ENCODE measurements around the gene LDB3. TPM values are rescaled to one million over a fixed set of nuclear protein-coding genes. Genes with fewer than 3 reads are reported as not detected.

The LDB3 gene
- polyA plus RNA-seq, 6 donors from 2014 or later = 0.24 TPM; not detected in 5

DNA sequence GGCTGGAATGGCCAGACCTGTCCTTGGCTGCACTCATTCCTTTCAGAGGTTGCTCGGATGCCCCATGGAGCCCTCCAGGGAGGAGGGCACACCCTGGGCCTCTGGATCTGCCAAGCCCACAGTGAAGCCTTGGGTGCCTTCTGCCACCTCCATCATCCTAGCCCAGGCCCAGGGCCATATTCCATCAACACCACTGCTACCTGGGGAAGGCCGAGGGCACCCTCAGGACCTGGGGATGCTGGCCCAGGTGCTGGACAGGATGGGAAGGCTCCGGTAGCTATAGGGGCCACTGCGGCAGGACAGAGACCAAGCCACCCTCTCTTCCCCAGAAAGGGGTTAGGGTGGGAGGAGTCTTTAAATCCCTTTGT, 13.2 kb upstream of the LDB3 start:
- Mint-ChIP-seq H3K4me3 (no peak overlapping the region), H3K9me3 (no peaks in the 10 kb centered on the region), H3K36me3 (no peaks in the 10 kb centered on the region), H3K4me1 (no peaks in the 10 kb centered on the region), H3K27ac (no peak overlapping the region), H3K27me3 (peaks cover 11 to 33% (median 20%) of the 10 kb centered on the region in 3 donors)
- ATAC-seq (ENCODE audit: low read depth in 2 of 2) (no peak), DNase-seq (no peak)

DNA sequence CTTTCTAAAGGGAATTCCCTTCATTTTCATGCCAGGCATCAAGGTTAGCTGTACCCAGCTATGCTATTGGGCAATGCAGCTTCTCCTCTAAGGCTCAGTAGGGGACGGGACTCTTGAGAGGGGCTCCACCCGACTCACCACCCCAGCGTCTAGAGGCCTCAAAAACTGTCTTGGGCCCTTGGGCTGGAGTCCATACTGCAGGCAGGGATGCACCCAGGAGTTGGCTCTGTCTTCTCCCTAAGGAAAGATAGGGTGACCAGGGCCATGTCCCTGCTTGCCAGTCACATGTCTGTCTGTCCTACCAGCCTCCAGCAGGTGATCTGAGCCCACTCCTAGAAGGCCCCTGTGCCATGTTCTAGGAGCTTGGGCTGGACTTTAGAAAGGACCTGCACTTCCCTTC, 12.7 kb upstream of the LDB3 start:
- H3K36me3 Mint-ChIP-seq = no peaks in the 10 kb centered on the region
- H3K9me3 Mint-ChIP-seq = no peaks in the 10 kb centered on the region

DNA sequence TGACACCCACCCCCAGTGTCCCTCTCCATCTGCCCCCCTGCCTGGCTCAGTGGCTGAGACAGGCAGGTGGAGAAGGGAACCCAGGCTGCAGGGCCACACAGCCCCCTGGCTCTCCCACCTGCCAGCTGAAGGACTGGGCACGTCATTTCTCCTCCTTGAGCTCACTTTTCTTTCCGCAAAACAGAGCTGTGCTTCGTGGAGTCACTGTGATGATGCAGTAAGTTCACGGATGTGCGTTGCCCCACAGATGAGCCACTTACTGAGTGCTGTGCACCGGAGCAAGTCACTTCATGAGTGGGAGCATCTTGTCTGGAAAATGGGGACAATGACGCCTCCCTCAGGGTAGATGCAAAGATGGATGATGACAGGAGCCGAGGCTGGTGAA, 11.3 kb upstream of the LDB3 start:
- peaks cover 6 to 20% (median 18%) of the 10 kb centered on the region in 3 donors for H3K27me3 Mint-ChIP-seq
- H3K4me1 Mint-ChIP-seq = no peaks in the 10 kb centered on the region
- ATAC-seq (ENCODE audit: low read depth in 2 of 2) (no peak), DNase-seq (no peak)
- H3K9me3 Mint-ChIP-seq = no peaks in the 10 kb centered on the region
- no peak overlapping the region for H3K4me3 Mint-ChIP-seq
- no peak overlapping the region for H3K27ac Mint-ChIP-seq
- H3K36me3 Mint-ChIP-seq = no peaks in the 10 kb centered on the region

More for the DNA sequence above, 12.7 kb upstream of the LDB3 start:
- DNase-seq (no peak), ATAC-seq (ENCODE audit: low read depth in 2 of 2) (no peak)
- Mint-ChIP-seq H3K27me3 (peaks cover 7 to 30% (median 20%) of the 10 kb centered on the region in 3 donors), H3K4me3 (no peak overlapping the region), H3K27ac (no peak overlapping the region), H3K4me1 (no peaks in the 10 kb centered on the region)

DNA sequence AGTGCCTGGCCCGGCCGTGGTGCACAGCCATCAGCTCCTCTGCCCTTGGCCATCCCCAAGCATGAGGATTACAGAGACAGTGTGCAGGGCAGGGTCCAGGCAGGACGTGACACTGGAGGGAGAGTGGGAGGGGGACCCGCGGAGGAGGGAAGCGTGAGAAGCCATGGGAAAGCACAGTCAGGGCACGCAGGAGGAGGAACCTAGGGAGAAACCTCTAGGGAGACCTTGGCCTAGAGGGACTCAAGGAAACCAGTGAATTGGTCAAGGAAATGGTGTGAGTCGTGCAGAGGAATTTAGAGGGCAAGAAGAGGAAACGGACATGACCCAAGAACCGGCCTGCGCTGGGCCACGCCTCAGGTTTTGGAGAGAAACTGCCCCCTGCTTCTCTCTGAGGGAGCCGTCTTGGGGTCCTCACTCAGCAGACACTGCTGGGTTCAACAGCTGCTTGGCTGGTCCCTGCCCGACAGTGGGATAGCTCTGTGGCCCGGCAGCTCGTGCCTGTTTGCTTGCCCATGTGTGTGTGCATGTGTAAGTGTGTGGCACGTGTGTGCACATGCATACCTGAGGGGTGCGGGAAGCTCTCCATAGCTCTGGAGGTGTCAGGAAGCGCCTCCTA, 10.8 kb upstream of the LDB3 start:
- H3K9me3 Mint-ChIP-seq = no peaks in the 10 kb centered on the region
- no peaks in the 10 kb centered on the region for H3K4me1 Mint-ChIP-seq
- no peak overlapping the region for H3K4me3 Mint-ChIP-seq
- H3K27ac Mint-ChIP-seq = peak overlapping the region in 1 of 6 donors; percentile 55
- ATAC-seq (ENCODE audit: low read depth in 2 of 2) = no peak
- peaks cover 6 to 20% (median 18%) of the 10 kb centered on the region in 3 donors for H3K27me3 Mint-ChIP-seq
- no peak for DNase-seq
- no peaks in the 10 kb centered on the region for H3K36me3 Mint-ChIP-seq

DNA sequence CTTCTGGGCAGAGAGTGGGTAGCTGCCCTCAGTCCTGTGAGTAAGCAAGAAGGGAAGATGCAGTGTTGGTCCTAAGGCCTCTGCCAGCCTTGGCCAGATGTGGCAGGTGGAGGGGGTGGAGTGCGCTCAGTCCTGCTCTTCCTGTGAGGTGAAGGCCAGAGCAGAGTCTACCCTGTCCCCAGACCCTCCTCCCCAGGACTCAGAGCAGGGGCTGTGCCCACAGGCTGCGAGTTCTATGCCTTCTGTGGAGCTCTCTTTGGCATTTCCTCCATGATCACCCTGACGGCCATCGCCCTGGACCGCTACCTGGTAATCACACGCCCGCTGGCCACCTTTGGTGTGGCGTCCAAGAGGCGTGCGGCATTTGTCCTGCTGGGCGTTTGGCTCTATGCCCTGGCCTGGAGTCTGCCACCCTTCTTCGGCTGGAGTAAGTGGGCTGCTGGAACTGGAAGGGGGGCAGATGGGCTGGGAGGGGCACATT, 10.0 kb upstream of the LDB3 start:
- ATAC-seq (ENCODE audit: low read depth in 2 of 2) = no peak
- peaks cover 6 to 20% (median 18%) of the 10 kb centered on the region in 3 donors for H3K27me3 Mint-ChIP-seq
- no peaks in the 10 kb centered on the region for H3K9me3 Mint-ChIP-seq
- no peak for DNase-seq
- H3K27ac Mint-ChIP-seq = no peak overlapping the region
- H3K36me3 Mint-ChIP-seq = no peaks in the 10 kb centered on the region
- H3K4me3 Mint-ChIP-seq = no peak overlapping the region
- no peaks in the 10 kb centered on the region for H3K4me1 Mint-ChIP-seq

DNA sequence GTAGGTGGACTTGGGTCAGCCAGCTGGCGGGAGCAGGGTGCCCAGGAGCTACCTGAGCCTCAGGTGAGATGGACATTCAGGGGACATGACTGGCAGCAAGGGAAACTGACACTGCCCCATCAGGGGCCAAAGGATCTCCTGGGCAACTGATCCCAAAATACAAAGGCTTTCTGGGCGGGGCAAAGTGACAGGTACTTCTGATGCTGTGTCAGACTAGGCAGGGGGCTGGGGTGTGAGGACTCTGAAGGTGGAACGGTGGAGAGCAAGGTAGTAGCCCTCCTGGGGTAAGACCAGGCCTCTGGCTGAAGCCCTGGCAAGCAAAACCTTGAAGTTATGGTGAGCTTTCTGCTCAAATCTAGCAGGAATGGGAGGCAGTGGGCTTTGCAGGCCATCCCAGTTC, 9.6 kb upstream of the LDB3 start:
- no peak for DNase-seq
- H3K4me1 Mint-ChIP-seq = no peaks in the 10 kb centered on the region
- no peak for ATAC-seq (ENCODE audit: low read depth in 2 of 2)
- peaks cover 6 to 20% (median 18%) of the 10 kb centered on the region in 3 donors for H3K27me3 Mint-ChIP-seq
- no peaks in the 10 kb centered on the region for H3K36me3 Mint-ChIP-seq
- H3K4me3 Mint-ChIP-seq = no peak overlapping the region
- H3K9me3 Mint-ChIP-seq = no peaks in the 10 kb centered on the region
- H3K27ac Mint-ChIP-seq = no peak overlapping the region

DNA sequence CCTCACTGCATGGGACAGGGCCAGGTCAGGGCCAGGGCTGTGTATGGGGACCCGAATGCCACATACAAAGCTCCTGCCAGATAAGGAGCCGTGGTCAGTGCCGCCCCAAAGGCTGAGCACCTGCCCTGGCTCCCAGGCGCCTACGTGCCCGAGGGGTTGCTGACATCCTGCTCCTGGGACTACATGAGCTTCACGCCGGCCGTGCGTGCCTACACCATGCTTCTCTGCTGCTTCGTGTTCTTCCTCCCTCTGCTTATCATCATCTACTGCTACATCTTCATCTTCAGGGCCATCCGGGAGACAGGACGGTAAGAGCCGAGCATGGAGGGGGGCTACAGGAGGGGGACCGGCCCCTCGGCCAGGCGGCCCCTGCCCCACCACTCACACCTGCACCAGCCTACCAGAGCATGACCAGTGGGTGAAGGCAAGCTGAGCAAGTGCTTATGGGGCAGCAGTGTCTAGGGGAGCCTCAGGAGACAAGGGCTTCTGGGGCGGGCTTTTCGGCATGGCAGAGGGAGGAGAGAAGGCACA, 9.1 kb upstream of the LDB3 start:
- Mint-ChIP-seq H3K4me1 (no peaks in the 10 kb centered on the region), H3K9me3 (no peaks in the 10 kb centered on the region), H3K27ac (no peak overlapping the region), H3K4me3 (no peak overlapping the region), H3K27me3 (peaks cover 6 to 24% (median 18%) of the 10 kb centered on the region in 3 donors), H3K36me3 (no peaks in the 10 kb centered on the region)
- ATAC-seq (ENCODE audit: low read depth in 2 of 2) = no peak
- DNase-seq = no peak

DNA sequence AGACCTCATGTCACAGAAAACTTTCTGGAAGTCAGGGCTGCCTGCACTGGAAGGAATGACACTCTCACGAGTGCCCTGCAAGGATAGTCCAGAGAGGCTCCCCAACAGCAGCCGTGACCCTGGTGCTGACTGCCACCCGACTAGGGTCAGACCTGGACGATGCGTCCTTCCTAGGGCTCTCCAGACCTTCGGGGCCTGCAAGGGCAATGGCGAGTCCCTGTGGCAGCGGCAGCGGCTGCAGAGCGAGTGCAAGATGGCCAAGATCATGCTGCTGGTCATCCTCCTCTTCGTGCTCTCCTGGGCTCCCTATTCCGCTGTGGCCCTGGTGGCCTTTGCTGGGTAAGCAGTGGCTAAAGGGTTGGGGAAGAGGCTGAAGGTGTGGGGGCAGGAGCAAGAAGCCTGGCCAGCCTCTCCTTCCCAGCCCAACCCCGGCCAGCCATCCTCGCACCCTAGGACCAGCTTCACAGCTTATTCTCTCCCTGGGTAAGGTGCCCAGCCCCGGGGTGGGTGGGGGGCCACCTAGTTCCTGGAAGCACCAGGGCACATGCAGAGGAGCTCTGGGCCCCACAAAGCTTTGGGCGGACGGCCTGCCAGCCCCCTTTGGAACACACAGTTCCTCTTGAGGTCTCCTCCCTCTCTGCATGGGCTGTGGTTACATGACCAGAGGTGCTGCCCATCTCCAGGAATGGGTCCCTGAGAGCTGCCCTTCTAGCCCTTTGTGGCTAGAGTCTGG, 8.4 kb upstream of the LDB3 start:
- H3K27me3 Mint-ChIP-seq = peaks cover 6 to 24% (median 18%) of the 10 kb centered on the region in 3 donors
- no peak overlapping the region for H3K27ac Mint-ChIP-seq
- no peaks in the 10 kb centered on the region for H3K4me1 Mint-ChIP-seq
- ATAC-seq (ENCODE audit: low read depth in 2 of 2) (no peak), DNase-seq (no peak)
- H3K36me3 Mint-ChIP-seq = no peaks in the 10 kb centered on the region
- H3K4me3 Mint-ChIP-seq = no peak overlapping the region
- no peaks in the 10 kb centered on the region for H3K9me3 Mint-ChIP-seq

DNA sequence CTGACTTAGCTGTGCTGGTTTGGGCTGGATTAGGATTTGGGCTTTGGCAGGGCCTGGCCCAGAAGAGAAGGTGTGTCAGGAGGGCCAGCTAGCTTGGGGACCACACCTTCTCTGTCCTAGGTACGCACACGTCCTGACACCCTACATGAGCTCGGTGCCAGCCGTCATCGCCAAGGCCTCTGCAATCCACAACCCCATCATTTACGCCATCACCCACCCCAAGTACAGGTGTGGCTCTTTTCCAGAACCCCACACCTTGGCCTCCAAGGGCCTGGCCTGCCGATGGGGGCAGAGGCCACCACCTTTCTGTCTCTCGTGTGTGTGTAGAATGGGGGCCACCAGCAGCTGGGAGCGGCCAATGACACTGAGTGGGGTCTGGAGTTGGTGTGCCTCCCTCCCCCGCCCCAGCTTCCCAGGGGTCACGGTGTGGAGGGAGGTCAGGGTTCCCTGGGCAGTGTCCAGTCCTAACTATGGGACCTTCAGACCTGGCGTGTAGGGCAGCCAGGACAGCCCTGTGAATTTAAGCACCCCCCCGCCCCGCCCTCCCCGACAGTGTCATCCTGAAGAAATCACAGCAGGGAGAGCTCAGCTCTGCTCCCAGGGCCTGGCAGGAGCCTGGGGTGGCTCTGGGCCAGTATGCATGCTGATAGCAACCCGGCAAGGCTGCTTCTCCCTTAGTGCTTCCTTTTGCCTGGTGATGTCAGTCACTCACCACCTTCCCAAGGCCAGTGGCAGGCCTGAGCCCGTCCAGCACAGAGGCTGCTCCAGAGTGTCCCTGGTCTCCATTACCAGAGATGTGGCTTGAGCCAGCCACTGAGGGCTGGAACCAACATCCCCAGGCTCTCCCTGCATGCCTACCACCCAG, 6.9 kb upstream of the LDB3 start:
- ATAC-seq (ENCODE audit: low read depth in 2 of 2) = no peak
- no peak for DNase-seq
- Mint-ChIP-seq H3K27ac (no peak overlapping the region), H3K4me3 (no peak overlapping the region), H3K4me1 (no peaks in the 10 kb centered on the region), H3K27me3 (peaks cover 6 to 24% (median 18%) of the 10 kb centered on the region in 3 donors), H3K9me3 (no peaks in the 10 kb centered on the region), H3K36me3 (no peaks in the 10 kb centered on the region)

DNA sequence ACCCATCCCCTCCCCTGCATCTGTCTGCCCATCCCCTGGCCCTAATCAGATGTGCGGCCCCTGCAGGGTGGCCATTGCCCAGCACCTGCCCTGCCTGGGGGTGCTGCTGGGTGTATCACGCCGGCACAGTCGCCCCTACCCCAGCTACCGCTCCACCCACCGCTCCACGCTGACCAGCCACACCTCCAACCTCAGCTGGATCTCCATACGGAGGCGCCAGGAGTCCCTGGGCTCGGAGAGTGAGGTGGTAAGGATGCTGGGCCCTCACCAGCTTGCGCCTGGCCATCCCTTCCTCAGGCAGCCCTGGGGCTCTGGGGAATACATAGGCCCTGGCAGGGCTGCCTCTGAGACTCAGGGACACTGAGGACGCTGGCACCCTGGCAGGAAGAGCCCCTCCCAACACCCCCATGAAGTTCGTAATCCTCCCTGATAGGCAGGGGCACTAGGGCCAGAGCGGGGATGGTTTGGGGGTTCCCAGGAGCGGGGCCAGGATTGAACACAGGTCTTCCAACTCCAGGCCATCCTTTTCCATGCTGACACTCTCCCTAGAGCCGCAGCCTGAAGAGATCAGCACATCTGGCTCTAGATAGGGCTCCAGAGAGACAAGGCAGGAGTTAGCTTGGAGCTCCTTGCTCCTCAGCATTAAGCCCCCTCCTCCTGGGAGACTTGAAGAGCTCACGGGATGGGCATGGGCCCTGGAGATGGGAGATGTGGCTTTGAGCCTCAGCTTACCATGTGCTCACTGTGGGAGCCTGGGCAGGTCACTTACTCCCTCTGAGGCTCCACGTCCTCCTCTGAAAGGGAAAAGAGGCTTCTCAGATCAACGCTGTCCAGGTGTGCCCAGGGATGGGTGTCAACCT, 5.9 kb upstream of the LDB3 start:
- Mint-ChIP-seq H3K4me3 (peak overlapping the region in 1 of 8 donors; percentile 44), H3K27ac (no peak overlapping the region), H3K36me3 (no peaks in the 10 kb centered on the region), H3K27me3 (peaks cover under 1 to 18% (median 12%) of the 10 kb centered on the region in 3 donors), H3K9me3 (no peaks in the 10 kb centered on the region), H3K4me1 (no peaks in the 10 kb centered on the region)
- DNase-seq = no peak
- no peak for ATAC-seq (ENCODE audit: low read depth in 2 of 2)

DNA sequence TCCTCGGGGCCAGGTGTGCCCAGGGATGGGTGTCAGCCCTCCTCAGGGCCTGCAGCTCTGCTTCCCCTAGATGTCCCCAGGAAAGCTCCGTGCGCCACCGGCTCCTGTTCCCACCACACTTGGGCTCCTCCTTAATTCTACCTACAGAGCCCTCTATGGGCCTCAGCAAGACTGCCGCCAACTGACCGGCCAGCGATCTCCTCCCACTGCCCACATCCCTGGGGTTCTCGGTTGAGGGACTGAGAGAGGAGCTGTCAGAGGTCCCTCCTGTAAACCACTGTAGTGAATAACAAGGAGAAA, 5.3 kb upstream of the LDB3 start:
- no peaks in the 10 kb centered on the region for H3K36me3 Mint-ChIP-seq
- H3K4me1 Mint-ChIP-seq = peaks cover 0 to 3% (median 0%) of the 10 kb centered on the region in 3 donors
- H3K27me3 Mint-ChIP-seq = peaks cover 0 to 15% (median 7%) of the 10 kb centered on the region in 3 donors
- DNase-seq (no peak), ATAC-seq (ENCODE audit: low read depth in 2 of 2) (no peak)
- H3K27ac Mint-ChIP-seq = no peak overlapping the region
- H3K4me3 Mint-ChIP-seq = no peak overlapping the region
- H3K9me3 Mint-ChIP-seq = no peaks in the 10 kb centered on the region

DNA sequence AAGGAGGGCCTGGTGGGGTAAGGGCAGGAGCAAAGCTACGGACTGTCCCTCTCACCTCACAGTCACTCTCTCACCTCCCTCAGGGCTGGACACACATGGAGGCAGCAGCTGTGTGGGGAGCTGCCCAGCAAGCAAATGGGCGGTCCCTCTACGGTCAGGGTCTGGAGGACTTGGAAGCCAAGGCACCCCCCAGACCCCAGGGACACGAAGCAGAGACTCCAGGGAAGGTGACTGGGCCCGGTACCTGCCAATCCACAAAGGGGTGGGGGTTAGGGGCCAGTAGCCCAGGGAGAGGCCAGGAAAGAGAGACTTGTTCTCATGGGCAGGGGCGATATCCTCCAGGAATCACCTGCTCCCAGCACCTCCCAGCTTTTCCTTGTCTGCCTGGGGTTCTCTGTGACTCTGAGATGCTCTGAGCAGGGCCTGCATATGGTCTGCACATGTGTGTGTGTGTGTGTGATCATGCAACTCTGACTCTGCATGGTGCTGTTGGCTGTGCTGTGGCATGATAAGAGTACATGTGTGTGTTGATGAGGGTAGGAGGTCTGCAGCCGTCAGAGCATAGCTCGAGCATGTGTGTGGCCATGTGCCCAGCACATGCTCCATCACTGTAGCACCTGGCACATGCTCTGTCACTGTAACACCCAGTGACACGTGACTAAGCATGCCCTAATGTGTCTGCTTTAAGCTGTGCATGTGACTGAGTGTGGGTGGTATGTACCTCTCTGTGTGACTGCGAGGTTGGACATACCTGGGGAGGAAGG, 4.6 kb upstream of the LDB3 start:
- Mint-ChIP-seq H3K36me3 (no peaks in the 10 kb centered on the region), H3K27ac (peak overlapping the region in 1 of 6 donors; percentile 25), H3K27me3 (peaks cover 0 to 11% (median 7%) of the 10 kb centered on the region in 3 donors), H3K9me3 (no peaks in the 10 kb centered on the region), H3K4me1 (peaks cover 1 to 10% (median 2%) of the 10 kb centered on the region in 3 donors), H3K4me3 (no peak overlapping the region)
- DNase-seq = no peak
- ATAC-seq (ENCODE audit: low read depth in 2 of 2) = no peak

Data from naive B cell (primary cell).